22Rv1 (cell line): ENCODE data around the gene THRSP.

Experiments used
- CTCF ChIP-seq: fragments of 450-650 bp; IDR thresholded peaks from 2 replicates; pipeline ENCODE4 v1.5.1; 2017; ENCODE audit warnings: mild to moderate bottlenecking
- ZFX ChIP-seq: fragments of 450-650 bp; IDR thresholded peaks from 2 replicates; pipeline ENCODE4 v1.6.1; 2017; ENCODE audit warnings: antibody characterized with exemption, borderline replicate concordance

GRCh38 chr11:78079232-78080083 lies 15.8 kb downstream of the THRSP start, which contains the start of gene NDUFC2:
- TF ChIP-seq CTCF (no peak), ZFX (no peak)
